HCT116 (cell line): ENCODE data around the gene ACTL6B. TPM values are rescaled to one million over a fixed set of nuclear protein-coding genes. Genes with fewer than 3 reads are reported as not detected.

Source experiments
- ATAC-seq: fragments of 200-7000 bp; cut with Tn5 transposase; 2 replicates; pipeline ENCODE4 v1.9.1; 2020; ENCODE audit warnings: mild to moderate bottlenecking, moderate library complexity
- BruUV-seq: library from RNA; stranded (reverse); fragments of 400-500 nt; replicated peaks from 2 replicates; lab custom pipeline; 2021; lab: Mats Ljungman, UMichigan
- CTCF ChIA-PET: fragments of 300-600 bp; sonication (Branson Sonifier 250); formaldehyde crosslinking; loops from one replicate; lab custom pipeline; 2021; ENCODE audit warnings: antibody characterized with exemption; lab: Charles Lee
- POLR2A ChIA-PET: fragments of 300-600, 350-600 bp; sonication (Branson Sonifier 250); formaldehyde crosslinking; loops from one replicate; lab custom pipeline; 2021; ENCODE audit warnings: antibody characterized with exemption; lab: Charles Lee
- RAD21 ChIA-PET, 2 experiments: fragments of 300-600 bp; sonication (Branson Sonifier 250); formaldehyde crosslinking; loops; one replicate each; lab custom pipeline; 2023; ENCODE audit warnings: low total read pairs in 2 of 2; ENCODE audit not compliant: uncharacterized antibody in 2 of 2, unreplicated experiment in 2 of 2, low non-redundant PET in 1 of 2; lab: Charles Lee
- DNase-seq: peaks from one replicate; pipeline ENCODE4 v3.0.0-alpha.2; 2010; ENCODE audit warnings: low read depth, low spot score
- H2AFZ ChIP-seq: fragments of 200-600 bp; shearing (Covaris generic), sonication (generic); 2 replicates; pipeline ENCODE4 v1.6.1; 2017; ENCODE audit warnings: low read depth, mixed run types, mixed read lengths, antibody characterized with exemption, low read length; ENCODE audit not compliant: poor library complexity, severe bottlenecking
- H3K27ac ChIP-seq: 2 replicates; pipeline ENCODE4 v1.5.1; 2012; ENCODE audit warnings: low read depth, low read length
- H3K27me3 ChIP-seq: fragments of 200-600 bp; sonication (generic); 2 replicates; pipeline ENCODE4 v1.6.1; 2016; ENCODE audit warnings: mixed run types, low read length, mixed read lengths; ENCODE audit not compliant: insufficient read depth
- H3K36me3 ChIP-seq, 2 experiments: fragments of 200-500 bp in 1 of 2; fragments of 200-600 bp in 1 of 2; sonication (Bioruptor generic) in 1 of 2; sonication (generic) in 1 of 2; 2 replicates each; pipeline versions ENCODE4 v1.5.1 to v1.6.1; 2014 to 2016; ENCODE audit warnings: low read length in 2 of 2, inconsistent platforms in 1 of 2, mixed read lengths in 1 of 2, mixed run types in 1 of 2; ENCODE audit not compliant: insufficient read depth in 2 of 2, control insufficient read depth in 1 of 2
- H3K4me1 ChIP-seq, 2 experiments: fragments of 200-600 bp in 1 of 2; sonication (generic) in 1 of 2; 2 replicates each; pipeline versions ENCODE4 v1.5.1 to v1.6.1; 2012 to 2017; ENCODE audit warnings: low read length in 2 of 2, inconsistent platforms in 1 of 2, mild to moderate bottlenecking in 1 of 2, mixed read lengths in 1 of 2, mixed run types in 1 of 2, moderate library complexity in 1 of 2; ENCODE audit not compliant: insufficient read depth in 2 of 2, control insufficient read depth in 1 of 2
- H3K4me2 ChIP-seq: fragments of 200-600 bp; sonication (generic); 2 replicates; pipeline ENCODE4 v1.6.1; 2017; ENCODE audit warnings: mixed run types, low read length, mixed read lengths
- H3K4me3 ChIP-seq, 2 experiments: fragments of 200-600 bp in 1 of 2; sonication (generic) in 1 of 2; replicated peaks in 1 of 2; 2 replicates each; pipeline ENCODE4 v1.5.1; 2011 to 2016; ENCODE audit warnings: low read length in 2 of 2, control low read depth in 1 of 2, low read depth in 1 of 2, mild to moderate bottlenecking in 1 of 2, mixed read lengths in 1 of 2, mixed run types in 1 of 2
- H3K79me2 ChIP-seq: fragments of 200-600 bp; sonication (generic); 2 replicates; pipeline ENCODE4 v1.6.1; 2017; ENCODE audit warnings: mild to moderate bottlenecking, mixed run types, low read length, moderate library complexity, mixed read lengths; ENCODE audit not compliant: insufficient read depth
- H3K9ac ChIP-seq: fragments of 200-600 bp; sonication (generic); 2 replicates; pipeline ENCODE4 v1.6.1; 2016; ENCODE audit warnings: low read length, mixed read lengths
- H3K9me2 ChIP-seq: fragments of 200-600 bp; sonication (generic), shearing (Covaris generic); 2 replicates; pipeline ENCODE4 v1.6.1; 2017; ENCODE audit warnings: mixed run types, mild to moderate bottlenecking, moderate library complexity; ENCODE audit not compliant: insufficient read depth
- H3K9me3 ChIP-seq, 2 experiments: fragments of 200-500 bp in 1 of 2; fragments of 200-600 bp in 1 of 2; sonication (Bioruptor generic) in 1 of 2; sonication (generic) in 1 of 2; 2 replicates each; pipeline ENCODE4 v1.6.1; 2014 to 2017; ENCODE audit warnings: low read length in 2 of 2, mixed read lengths in 2 of 2, inconsistent platforms in 1 of 2, low read depth in 1 of 2, mild to moderate bottlenecking in 1 of 2, mixed run types in 1 of 2, moderate library complexity in 1 of 2; ENCODE audit not compliant: control insufficient read depth in 1 of 2, insufficient read depth in 1 of 2
- H4K20me1 ChIP-seq: fragments of 200-600 bp; sonication (generic), shearing (Covaris generic); 2 replicates; pipeline ENCODE4 v1.6.1; 2017; ENCODE audit warnings: mixed run types, mild to moderate bottlenecking, moderate library complexity; ENCODE audit not compliant: insufficient read depth
- CEBPB ChIP-seq: IDR thresholded peaks from 2 replicates; pipeline ENCODE4 v1.6.1; 2012; ENCODE audit warnings: low read depth
- intact Hi-C: fragments of 100-400 bp; cut with micrococcal nuclease; formaldehyde crosslinking; loops from 2 replicates; pipeline ENCODE4 v1.10.0; 2022
- total RNA-seq: library from RNA; stranded (reverse); gene quantifications from one replicate; pipeline ENCODE4 v1.2.1, GENCODE V29; 2021; ENCODE audit not compliant: unreplicated experiment
- TF ChIP-seq, protein P1 (sequence below): IDR thresholded peaks from 2 replicates; pipeline ENCODE4 v1.6.1; 2012; ENCODE audit warnings: low read depth

ACTL6B gene
- total RNA-seq, 1 experiment from 2014 or later: not detected

DNA sequence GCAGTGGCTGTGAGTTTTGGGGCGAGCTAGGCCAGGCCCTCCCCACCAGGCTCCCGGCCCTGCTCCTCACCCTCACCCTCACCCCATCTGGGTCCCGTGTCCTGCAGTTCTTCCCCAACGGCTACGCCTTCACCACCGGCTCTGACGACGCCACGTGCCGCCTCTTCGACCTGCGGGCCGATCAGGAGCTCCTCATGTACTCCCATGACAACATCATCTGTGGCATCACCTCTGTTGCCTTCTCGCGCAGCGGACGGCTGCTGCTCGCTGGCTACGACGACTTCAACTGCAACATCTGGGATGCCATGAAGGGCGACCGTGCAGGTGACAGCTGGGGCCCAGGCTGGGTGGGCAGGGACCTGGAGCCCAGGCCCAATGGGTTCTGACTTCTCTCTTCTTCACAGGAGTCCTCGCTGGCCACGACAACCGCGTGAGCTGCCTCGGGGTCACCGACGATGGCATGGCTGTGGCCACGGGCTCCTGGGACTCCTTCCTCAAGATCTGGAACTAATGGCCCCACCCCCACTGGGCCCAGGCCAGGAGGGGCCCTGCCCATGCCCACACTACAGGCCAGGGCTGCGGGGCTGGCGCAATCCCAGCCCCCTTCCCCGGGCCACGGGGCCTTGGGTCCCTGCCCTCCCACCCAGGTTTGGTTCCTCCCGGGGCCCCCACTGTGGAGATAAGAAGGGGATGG is 22.2 kb upstream of the ACTL6B start:
- Histone ChIP-seq H3K36me3 (peaks cover 20 to 21% of the 10 kb centered on the region in 2 experiments; a peak in 3 of 4 replicates), H3K27ac (no peak overlapping the region), H3K9me3 (no peaks in the 10 kb centered on the region), H4K20me1 (no peaks in the 10 kb centered on the region), H3K27me3 (no peaks in the 10 kb centered on the region), H2AFZ (no peak overlapping the region), H3K4me2 (no peak overlapping the region), H3K79me2 (peaks cover 26% of the 10 kb centered on the region), H3K4me3 (no peak overlapping the region), H3K9me2 (no peaks in the 10 kb centered on the region), H3K9ac (no peak overlapping the region), H3K4me1 (peaks cover 0 to 6% of the 10 kb centered on the region in 2 experiments; a peak in 1 of 4 replicates)
- ChIA-PET CTCF (no interaction called here), POLR2A (no interaction called here), RAD21 (no interaction called here)
- BruUV-seq: TSS peak; percentile 46
- intact Hi-C loops: no loop called here
- DNase-seq (no peak), ATAC-seq (no peak)
- TF ChIP-seq, protein P1, sequence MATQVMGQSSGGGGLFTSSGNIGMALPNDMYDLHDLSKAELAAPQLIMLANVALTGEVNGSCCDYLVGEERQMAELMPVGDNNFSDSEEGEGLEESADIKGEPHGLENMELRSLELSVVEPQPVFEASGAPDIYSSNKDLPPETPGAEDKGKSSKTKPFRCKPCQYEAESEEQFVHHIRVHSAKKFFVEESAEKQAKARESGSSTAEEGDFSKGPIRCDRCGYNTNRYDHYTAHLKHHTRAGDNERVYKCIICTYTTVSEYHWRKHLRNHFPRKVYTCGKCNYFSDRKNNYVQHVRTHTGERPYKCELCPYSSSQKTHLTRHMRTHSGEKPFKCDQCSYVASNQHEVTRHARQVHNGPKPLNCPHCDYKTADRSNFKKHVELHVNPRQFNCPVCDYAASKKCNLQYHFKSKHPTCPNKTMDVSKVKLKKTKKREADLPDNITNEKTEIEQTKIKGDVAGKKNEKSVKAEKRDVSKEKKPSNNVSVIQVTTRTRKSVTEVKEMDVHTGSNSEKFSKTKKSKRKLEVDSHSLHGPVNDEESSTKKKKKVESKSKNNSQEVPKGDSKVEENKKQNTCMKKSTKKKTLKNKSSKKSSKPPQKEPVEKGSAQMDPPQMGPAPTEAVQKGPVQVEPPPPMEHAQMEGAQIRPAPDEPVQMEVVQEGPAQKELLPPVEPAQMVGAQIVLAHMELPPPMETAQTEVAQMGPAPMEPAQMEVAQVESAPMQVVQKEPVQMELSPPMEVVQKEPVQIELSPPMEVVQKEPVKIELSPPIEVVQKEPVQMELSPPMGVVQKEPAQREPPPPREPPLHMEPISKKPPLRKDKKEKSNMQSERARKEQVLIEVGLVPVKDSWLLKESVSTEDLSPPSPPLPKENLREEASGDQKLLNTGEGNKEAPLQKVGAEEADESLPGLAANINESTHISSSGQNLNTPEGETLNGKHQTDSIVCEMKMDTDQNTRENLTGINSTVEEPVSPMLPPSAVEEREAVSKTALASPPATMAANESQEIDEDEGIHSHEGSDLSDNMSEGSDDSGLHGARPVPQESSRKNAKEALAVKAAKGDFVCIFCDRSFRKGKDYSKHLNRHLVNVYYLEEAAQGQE: no peak
- no peak for TF ChIP-seq CEBPB
